WTC11 (cell line): ENCODE results near the gene POLR2E. TPM values are rescaled to one million over a fixed set of nuclear protein-coding genes. Genes with fewer than 3 reads are reported as not detected.

ENCODE experiments used
- ATAC-seq: fragments of 200-7000 bp; cut with Tn5 transposase; 2 replicates; pipeline ENCODE4 v1.10.0; 2021; ENCODE audit warnings: mild to moderate bottlenecking, moderate library complexity
- CTCF ChIA-PET: fragments of 300-600 bp; sonication (Branson Sonifier 250); formaldehyde crosslinking; loops from one replicate; lab custom pipeline; 2021; ENCODE audit warnings: antibody characterized with exemption; lab: Charles Lee
- POLR2A ChIA-PET: fragments of 350-600 bp; sonication (Branson Sonifier 250); formaldehyde crosslinking; loops from one replicate; lab custom pipeline; 2021; ENCODE audit warnings: antibody characterized with exemption; lab: Charles Lee
- DNase-seq: peaks from one replicate; pipeline ENCODE4 v3.0.0; 2021; ENCODE audit warnings: low spot score
- H3K27ac Mint-ChIP-seq: 2 replicates; pipeline ENCODE4 v1.8.0; 2021; ENCODE audit warnings: mixed read lengths
- H3K27me3 Mint-ChIP-seq: 2 replicates; pipeline ENCODE4 v1.8.0; 2021; ENCODE audit warnings: low read depth, mild to moderate bottlenecking, moderate library complexity, mixed read lengths
- H3K36me3 Mint-ChIP-seq: 2 replicates; pipeline ENCODE4 v1.8.0; 2021; ENCODE audit warnings: mixed read lengths
- H3K4me1 Mint-ChIP-seq: 2 replicates; pipeline ENCODE4 v1.8.0; 2022; ENCODE audit warnings: mixed read lengths
- H3K4me3 Mint-ChIP-seq: 2 replicates; pipeline ENCODE4 v1.8.0; 2021; ENCODE audit warnings: mild to moderate bottlenecking, moderate library complexity, mixed read lengths
- H3K9me3 Mint-ChIP-seq: 2 replicates; pipeline ENCODE4 v1.8.0; 2021; ENCODE audit warnings: mixed read lengths
- GTF2I ChIP-seq: fragments of 250-450 bp; sonication (Bioruptor Pico); conservative IDR thresholded peaks from 2 replicates; pipeline ENCODE4 v1.4.0; 2021; ENCODE audit warnings: mild to moderate bottlenecking
- HMGA2 ChIP-seq: fragments of 250-450 bp; sonication (Bioruptor Pico); IDR thresholded peaks from 2 replicates; pipeline ENCODE4 v1.4.0; 2021; ENCODE audit warnings: mild to moderate bottlenecking, moderate library complexity
- TCF7 ChIP-seq: sonication (generic); formaldehyde crosslinking; IDR thresholded peaks from 2 replicates; pipeline ENCODE4 v1.8.0; 2022; ENCODE audit warnings: mild to moderate bottlenecking, low read depth, missing genetic modification reagents, moderate library complexity
- ZNF263 ChIP-seq: sonication (generic); formaldehyde crosslinking; IDR thresholded peaks from 2 replicates; pipeline ENCODE4 v1.8.1; 2022; ENCODE audit warnings: low read depth, mild to moderate bottlenecking, moderate library complexity, missing genetic modification reagents
- total RNA-seq: library from RNA; stranded (reverse); gene quantifications from 3 replicates; pipeline ENCODE4 v1.2.3, GENCODE V29; 2021
- TF ChIP-seq, protein P1 (sequence below): fragments of 250-450 bp; sonication (Bioruptor Pico); conservative IDR thresholded peaks from 2 replicates; pipeline ENCODE4 v1.9.0; 2021; ENCODE audit warnings: mild to moderate bottlenecking
- TF ChIP-seq, protein P2 (sequence below): sonication (generic); formaldehyde crosslinking; IDR thresholded peaks from 2 replicates; pipeline ENCODE4 v1.8.0; 2022; ENCODE audit warnings: mild to moderate bottlenecking, missing genetic modification reagents
- TF ChIP-seq, protein P3 (sequence below): sonication (generic); formaldehyde crosslinking; IDR thresholded peaks from 2 replicates; pipeline ENCODE4 v1.8.1; 2022; ENCODE audit warnings: mild to moderate bottlenecking, moderate library complexity, missing genetic modification reagents
- TF ChIP-seq, protein P4 (sequence below): sonication (generic); formaldehyde crosslinking; IDR thresholded peaks from 2 replicates; pipeline ENCODE4 v1.8.1; 2023; ENCODE audit warnings: mild to moderate bottlenecking, moderate library complexity, missing genetic modification reagents
- TF ChIP-seq, protein P5 (sequence below): sonication (generic); formaldehyde crosslinking; IDR thresholded peaks from 2 replicates; pipeline ENCODE4 v1.8.0; 2022; ENCODE audit warnings: mild to moderate bottlenecking, missing genetic modification reagents
- TF ChIP-seq, protein P6 (sequence below): fragments of 250-450 bp; sonication (Bioruptor Pico); IDR thresholded peaks from 2 replicates; pipeline ENCODE4 v1.9.0; 2021; ENCODE audit warnings: mild to moderate bottlenecking
- TF ChIP-seq, protein P7 (sequence below): sonication (generic); formaldehyde crosslinking; IDR thresholded peaks from 2 replicates; pipeline ENCODE4 v1.8.0; 2023; ENCODE audit warnings: missing genetic modification reagents, mild to moderate bottlenecking, borderline replicate concordance

Gene POLR2E
- total RNA-seq, 1 experiment from 2014 or later = 275 TPM

DNA sequence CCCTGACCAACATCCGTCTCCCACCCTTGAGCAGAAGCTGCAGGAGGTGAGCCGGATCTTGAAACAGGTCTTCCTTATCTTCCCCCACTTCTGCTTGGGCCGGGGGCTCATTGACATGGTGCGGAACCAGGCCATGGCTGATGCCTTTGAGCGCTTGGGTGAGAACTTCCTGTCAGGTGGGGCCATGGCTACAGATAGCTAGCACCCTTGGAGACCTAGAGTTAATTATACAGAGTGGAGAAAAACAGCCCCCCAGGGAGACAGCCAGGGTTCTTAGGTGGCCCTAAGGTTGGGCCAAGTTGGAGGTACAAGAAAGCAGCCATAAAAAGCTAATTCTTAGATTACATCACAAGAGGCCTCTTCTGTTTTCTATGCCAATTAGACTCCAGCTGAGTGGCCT lies 37.1 kb downstream of the POLR2E start:
- no peak overlapping the region for H3K4me3 Mint-ChIP-seq
- no peak for DNase-seq
- peaks cover 4% of the 10 kb centered on the region for H3K27me3 Mint-ChIP-seq
- ChIA-PET CTCF (no interaction called here), POLR2A (no interaction called here)
- H3K27ac Mint-ChIP-seq = no peak overlapping the region
- no peak for ATAC-seq
- H3K4me1 Mint-ChIP-seq = no peaks in the 10 kb centered on the region
- peaks cover 29% of the 10 kb centered on the region for H3K9me3 Mint-ChIP-seq
- peaks cover 37% of the 10 kb centered on the region for H3K36me3 Mint-ChIP-seq
- no peak for TF ChIP-seq GTF2I (CRISPR knock-in tag)
- TF ChIP-seq ZNF263 = no peak
- TF ChIP-seq, protein P1, sequence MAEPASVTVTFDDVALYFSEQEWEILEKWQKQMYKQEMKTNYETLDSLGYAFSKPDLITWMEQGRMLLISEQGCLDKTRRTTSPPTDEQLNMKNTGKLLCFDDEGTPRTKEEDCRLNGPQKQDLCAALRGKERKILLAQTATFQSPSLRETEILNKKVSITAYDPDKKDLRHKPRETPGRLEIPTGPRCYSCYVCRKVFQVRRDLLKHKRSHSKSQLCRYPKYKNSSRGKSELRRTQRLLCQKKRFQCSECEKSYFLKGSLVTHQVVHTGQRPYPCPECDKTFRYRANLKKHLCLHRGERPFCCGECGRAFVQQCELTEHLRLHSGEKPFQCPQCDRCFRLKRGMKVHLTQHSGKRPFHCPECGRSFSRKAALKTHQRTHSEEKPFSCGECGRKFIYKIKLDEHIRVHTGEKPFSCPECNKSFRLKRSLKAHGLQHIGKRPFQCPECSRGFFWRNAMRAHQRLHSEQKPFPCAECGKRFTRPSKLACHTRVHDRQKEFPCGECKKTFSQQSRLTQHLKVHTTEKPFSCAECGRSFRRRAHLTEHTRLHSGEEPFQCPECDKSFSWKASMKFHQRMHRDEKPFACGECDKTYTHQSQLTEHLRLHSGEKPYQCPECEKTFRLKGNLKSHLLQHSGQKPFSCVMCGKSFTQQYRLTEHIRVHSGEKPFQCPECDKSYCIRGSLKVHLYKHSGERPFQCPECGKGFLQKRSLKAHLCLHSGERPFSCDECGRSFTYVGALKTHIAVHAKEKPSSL = no peak
- TF ChIP-seq, protein P2, sequence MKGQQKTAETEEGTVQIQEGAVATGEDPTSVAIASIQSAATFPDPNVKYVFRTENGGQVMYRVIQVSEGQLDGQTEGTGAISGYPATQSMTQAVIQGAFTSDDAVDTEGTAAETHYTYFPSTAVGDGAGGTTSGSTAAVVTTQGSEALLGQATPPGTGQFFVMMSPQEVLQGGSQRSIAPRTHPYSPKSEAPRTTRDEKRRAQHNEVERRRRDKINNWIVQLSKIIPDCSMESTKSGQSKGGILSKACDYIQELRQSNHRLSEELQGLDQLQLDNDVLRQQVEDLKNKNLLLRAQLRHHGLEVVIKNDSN (CRISPR knock-in tag) = no peak
- TF ChIP-seq, protein P3, sequence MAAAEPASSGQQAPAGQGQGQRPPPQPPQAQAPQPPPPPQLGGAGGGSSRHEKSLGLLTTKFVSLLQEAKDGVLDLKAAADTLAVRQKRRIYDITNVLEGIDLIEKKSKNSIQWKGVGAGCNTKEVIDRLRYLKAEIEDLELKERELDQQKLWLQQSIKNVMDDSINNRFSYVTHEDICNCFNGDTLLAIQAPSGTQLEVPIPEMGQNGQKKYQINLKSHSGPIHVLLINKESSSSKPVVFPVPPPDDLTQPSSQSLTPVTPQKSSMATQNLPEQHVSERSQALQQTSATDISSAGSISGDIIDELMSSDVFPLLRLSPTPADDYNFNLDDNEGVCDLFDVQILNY (CRISPR knock-in tag) = no peak
- no peak for TF ChIP-seq TCF7 (CRISPR knock-in tag)
- TF ChIP-seq, protein P4, sequence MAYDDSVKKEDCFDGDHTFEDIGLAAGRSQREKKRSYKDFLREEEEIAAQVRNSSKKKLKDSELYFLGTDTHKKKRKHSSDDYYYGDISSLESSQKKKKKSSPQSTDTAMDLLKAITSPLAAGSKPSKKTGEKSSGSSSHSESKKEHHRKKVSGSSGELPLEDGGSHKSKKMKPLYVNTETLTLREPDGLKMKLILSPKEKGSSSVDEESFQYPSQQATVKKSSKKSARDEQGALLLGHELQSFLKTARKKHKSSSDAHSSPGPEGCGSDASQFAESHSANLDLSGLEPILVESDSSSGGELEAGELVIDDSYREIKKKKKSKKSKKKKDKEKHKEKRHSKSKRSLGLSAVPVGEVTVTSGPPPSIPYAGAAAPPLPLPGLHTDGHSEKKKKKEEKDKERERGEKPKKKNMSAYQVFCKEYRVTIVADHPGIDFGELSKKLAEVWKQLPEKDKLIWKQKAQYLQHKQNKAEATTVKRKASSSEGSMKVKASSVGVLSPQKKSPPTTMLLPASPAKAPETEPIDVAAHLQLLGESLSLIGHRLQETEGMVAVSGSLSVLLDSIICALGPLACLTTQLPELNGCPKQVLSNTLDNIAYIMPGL = no peak
- no peak for TF ChIP-seq HMGA2 (CRISPR knock-in tag)
- TF ChIP-seq, protein P5, sequence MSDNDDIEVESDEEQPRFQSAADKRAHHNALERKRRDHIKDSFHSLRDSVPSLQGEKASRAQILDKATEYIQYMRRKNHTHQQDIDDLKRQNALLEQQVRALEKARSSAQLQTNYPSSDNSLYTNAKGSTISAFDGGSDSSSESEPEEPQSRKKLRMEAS (CRISPR knock-in tag) = no peak
- TF ChIP-seq, protein P6, sequence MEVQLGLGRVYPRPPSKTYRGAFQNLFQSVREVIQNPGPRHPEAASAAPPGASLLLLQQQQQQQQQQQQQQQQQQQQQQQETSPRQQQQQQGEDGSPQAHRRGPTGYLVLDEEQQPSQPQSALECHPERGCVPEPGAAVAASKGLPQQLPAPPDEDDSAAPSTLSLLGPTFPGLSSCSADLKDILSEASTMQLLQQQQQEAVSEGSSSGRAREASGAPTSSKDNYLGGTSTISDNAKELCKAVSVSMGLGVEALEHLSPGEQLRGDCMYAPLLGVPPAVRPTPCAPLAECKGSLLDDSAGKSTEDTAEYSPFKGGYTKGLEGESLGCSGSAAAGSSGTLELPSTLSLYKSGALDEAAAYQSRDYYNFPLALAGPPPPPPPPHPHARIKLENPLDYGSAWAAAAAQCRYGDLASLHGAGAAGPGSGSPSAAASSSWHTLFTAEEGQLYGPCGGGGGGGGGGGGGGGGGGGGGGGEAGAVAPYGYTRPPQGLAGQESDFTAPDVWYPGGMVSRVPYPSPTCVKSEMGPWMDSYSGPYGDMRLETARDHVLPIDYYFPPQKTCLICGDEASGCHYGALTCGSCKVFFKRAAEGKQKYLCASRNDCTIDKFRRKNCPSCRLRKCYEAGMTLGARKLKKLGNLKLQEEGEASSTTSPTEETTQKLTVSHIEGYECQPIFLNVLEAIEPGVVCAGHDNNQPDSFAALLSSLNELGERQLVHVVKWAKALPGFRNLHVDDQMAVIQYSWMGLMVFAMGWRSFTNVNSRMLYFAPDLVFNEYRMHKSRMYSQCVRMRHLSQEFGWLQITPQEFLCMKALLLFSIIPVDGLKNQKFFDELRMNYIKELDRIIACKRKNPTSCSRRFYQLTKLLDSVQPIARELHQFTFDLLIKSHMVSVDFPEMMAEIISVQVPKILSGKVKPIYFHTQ = no peak
- TF ChIP-seq, protein P7, sequence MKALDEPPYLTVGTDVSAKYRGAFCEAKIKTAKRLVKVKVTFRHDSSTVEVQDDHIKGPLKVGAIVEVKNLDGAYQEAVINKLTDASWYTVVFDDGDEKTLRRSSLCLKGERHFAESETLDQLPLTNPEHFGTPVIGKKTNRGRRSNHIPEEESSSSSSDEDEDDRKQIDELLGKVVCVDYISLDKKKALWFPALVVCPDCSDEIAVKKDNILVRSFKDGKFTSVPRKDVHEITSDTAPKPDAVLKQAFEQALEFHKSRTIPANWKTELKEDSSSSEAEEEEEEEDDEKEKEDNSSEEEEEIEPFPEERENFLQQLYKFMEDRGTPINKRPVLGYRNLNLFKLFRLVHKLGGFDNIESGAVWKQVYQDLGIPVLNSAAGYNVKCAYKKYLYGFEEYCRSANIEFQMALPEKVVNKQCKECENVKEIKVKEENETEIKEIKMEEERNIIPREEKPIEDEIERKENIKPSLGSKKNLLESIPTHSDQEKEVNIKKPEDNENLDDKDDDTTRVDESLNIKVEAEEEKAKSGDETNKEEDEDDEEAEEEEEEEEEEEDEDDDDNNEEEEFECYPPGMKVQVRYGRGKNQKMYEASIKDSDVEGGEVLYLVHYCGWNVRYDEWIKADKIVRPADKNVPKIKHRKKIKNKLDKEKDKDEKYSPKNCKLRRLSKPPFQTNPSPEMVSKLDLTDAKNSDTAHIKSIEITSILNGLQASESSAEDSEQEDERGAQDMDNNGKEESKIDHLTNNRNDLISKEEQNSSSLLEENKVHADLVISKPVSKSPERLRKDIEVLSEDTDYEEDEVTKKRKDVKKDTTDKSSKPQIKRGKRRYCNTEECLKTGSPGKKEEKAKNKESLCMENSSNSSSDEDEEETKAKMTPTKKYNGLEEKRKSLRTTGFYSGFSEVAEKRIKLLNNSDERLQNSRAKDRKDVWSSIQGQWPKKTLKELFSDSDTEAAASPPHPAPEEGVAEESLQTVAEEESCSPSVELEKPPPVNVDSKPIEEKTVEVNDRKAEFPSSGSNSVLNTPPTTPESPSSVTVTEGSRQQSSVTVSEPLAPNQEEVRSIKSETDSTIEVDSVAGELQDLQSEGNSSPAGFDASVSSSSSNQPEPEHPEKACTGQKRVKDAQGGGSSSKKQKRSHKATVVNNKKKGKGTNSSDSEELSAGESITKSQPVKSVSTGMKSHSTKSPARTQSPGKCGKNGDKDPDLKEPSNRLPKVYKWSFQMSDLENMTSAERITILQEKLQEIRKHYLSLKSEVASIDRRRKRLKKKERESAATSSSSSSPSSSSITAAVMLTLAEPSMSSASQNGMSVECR = no peak
